H9 (cell line): Measurements from ENCODE around the gene MAS1. TPM values are rescaled to one million over a fixed set of nuclear protein-coding genes. Genes with fewer than 3 reads are reported as not detected.

Experiments used
- DNase-seq: peaks from one replicate; pipeline ENCODE4 v3.0.0-alpha.2; 2017
- H2AFZ ChIP-seq: one replicate; pipeline ENCODE4 v1.6.1; 2013; ENCODE audit warnings: mild to moderate bottlenecking, low read length, control low read depth, moderate library complexity
- H2AK5ac ChIP-seq: 2 replicates; pipeline ENCODE4 v1.6.1; 2013; ENCODE audit warnings: low read length, control low read depth, mixed read lengths; ENCODE audit not compliant: insufficient read length
- H2BK120ac ChIP-seq: one replicate; pipeline ENCODE4 v1.6.1; 2013; ENCODE audit warnings: low read depth, mild to moderate bottlenecking, low read length, control low read depth, inconsistent platforms; ENCODE audit not compliant: poor library complexity, severe bottlenecking
- H2BK12ac ChIP-seq: 2 replicates; pipeline ENCODE4 v1.6.1; 2013; ENCODE audit warnings: low read length, control low read depth, mixed read lengths, low read depth; ENCODE audit not compliant: insufficient read length
- H2BK15ac ChIP-seq: 2 replicates; pipeline ENCODE4 v1.6.1; 2013; ENCODE audit warnings: low read depth, low read length, control low read depth
- H2BK20ac ChIP-seq: one replicate; pipeline ENCODE4 v1.6.1; 2013; ENCODE audit warnings: low read depth, mild to moderate bottlenecking, low read length, control low read depth, inconsistent platforms; ENCODE audit not compliant: poor library complexity, severe bottlenecking
- H2BK5ac ChIP-seq: 2 replicates; pipeline ENCODE4 v1.6.1; 2013; ENCODE audit warnings: low read length, control low read depth, mixed read lengths; ENCODE audit not compliant: insufficient read length
- H3K14ac ChIP-seq: 2 replicates; pipeline ENCODE4 v1.6.1; 2013; ENCODE audit warnings: low read length, control low read depth; ENCODE audit not compliant: insufficient read depth
- H3K18ac ChIP-seq: 2 replicates; pipeline ENCODE4 v1.6.1; 2013; ENCODE audit warnings: low read depth, mild to moderate bottlenecking, mixed read lengths, low read length, control low read depth; ENCODE audit not compliant: insufficient read length
- H3K23ac ChIP-seq: 2 replicates; pipeline ENCODE4 v1.6.1; 2013; ENCODE audit warnings: low read length, control low read depth, mixed read lengths, low read depth; ENCODE audit not compliant: insufficient read length
- H3K23me2 ChIP-seq: 2 replicates; pipeline ENCODE4 v1.6.1; 2013; ENCODE audit warnings: low read depth, mild to moderate bottlenecking, mixed read lengths, low read length, control low read depth; ENCODE audit not compliant: insufficient read length, poor library complexity, severe bottlenecking
- H3K27ac ChIP-seq: 2 replicates; pipeline ENCODE4 v1.5.1; 2013; ENCODE audit warnings: low read length, control low read depth, mixed read lengths, low read depth; ENCODE audit not compliant: insufficient read length
- H3K27me3 ChIP-seq: 2 replicates; pipeline ENCODE4 v1.6.1; 2013; ENCODE audit warnings: low read length, control low read depth, inconsistent platforms; ENCODE audit not compliant: insufficient read depth
- H3K4ac ChIP-seq: 2 replicates; pipeline ENCODE4 v1.6.1; 2013; ENCODE audit warnings: low read depth, mild to moderate bottlenecking, control low read depth, inconsistent platforms, low read length, moderate library complexity
- H3K4me1 ChIP-seq: 2 replicates; pipeline ENCODE4 v1.6.1; 2013; ENCODE audit warnings: low read length, control low read depth, inconsistent platforms; ENCODE audit not compliant: insufficient read depth
- H3K4me2 ChIP-seq: 2 replicates; pipeline ENCODE4 v1.6.1; 2013; ENCODE audit warnings: low read length, control low read depth, mixed read lengths; ENCODE audit not compliant: insufficient read length, insufficient read depth
- H3K56ac ChIP-seq: 2 replicates; pipeline ENCODE4 v1.6.1; 2013; ENCODE audit warnings: low read depth, mild to moderate bottlenecking, mixed read lengths, low read length, control low read depth; ENCODE audit not compliant: insufficient read length
- H3K79me1 ChIP-seq: 2 replicates; pipeline ENCODE4 v1.6.1; 2013; ENCODE audit warnings: low read depth, mild to moderate bottlenecking, moderate library complexity, low read length, control low read depth, inconsistent platforms; ENCODE audit not compliant: insufficient read depth, poor library complexity, severe bottlenecking
- H3K79me2 ChIP-seq: 2 replicates; pipeline ENCODE4 v1.6.1; 2013; ENCODE audit warnings: low read length, control low read depth, inconsistent platforms; ENCODE audit not compliant: insufficient read depth
- H3K9ac ChIP-seq: 2 replicates; pipeline ENCODE4 v1.6.1; 2013; ENCODE audit warnings: low read length, control low read depth, mixed read lengths; ENCODE audit not compliant: insufficient read length; ENCODE audit errors: extremely low read depth
- H3K9me3 ChIP-seq: one replicate; pipeline ENCODE4 v1.6.1; 2013; ENCODE audit warnings: low read depth, low read length, inconsistent platforms; ENCODE audit not compliant: control insufficient read depth
- H3T11ph ChIP-seq: one replicate; pipeline ENCODE4 v1.6.1; 2013; ENCODE audit warnings: mild to moderate bottlenecking, low read length, control low read depth, inconsistent platforms
- H4K20me1 ChIP-seq: one replicate; pipeline ENCODE4 v1.6.1; 2013; ENCODE audit not compliant: control insufficient read depth, insufficient read length, insufficient read depth
- H4K5ac ChIP-seq: 2 replicates; pipeline ENCODE4 v1.6.1; 2013; ENCODE audit warnings: low read depth, mild to moderate bottlenecking, mixed read lengths, low read length, control low read depth; ENCODE audit not compliant: insufficient read length
- H4K8ac ChIP-seq: replicated peaks from 2 replicates; pipeline ENCODE4 v1.6.1; 2013; ENCODE audit warnings: low read length, control low read depth, mixed read lengths, low read depth; ENCODE audit not compliant: insufficient read length
- H4K91ac ChIP-seq: 2 replicates; pipeline ENCODE4 v1.6.1; 2013; ENCODE audit warnings: low read depth, mild to moderate bottlenecking, moderate library complexity, mixed read lengths, low read length, control low read depth; ENCODE audit not compliant: insufficient read length
- H3K27ac Mint-ChIP-seq, 3 experiments: 2 replicates in 2 of 3; 3 replicates in 1 of 3; pipeline ENCODE4 v1.8.0; 2020 to 2021; ENCODE audit warnings: mixed read lengths in 3 of 3, mild to moderate bottlenecking in 1 of 3, moderate library complexity in 1 of 3
- H3K27me3 Mint-ChIP-seq: 2 replicates; pipeline ENCODE4 v1.8.0; 2021; ENCODE audit warnings: low read depth, mild to moderate bottlenecking, moderate library complexity, mixed read lengths
- H3K36me3 Mint-ChIP-seq, 3 experiments: 2 replicates in 2 of 3; 3 replicates in 1 of 3; pipeline ENCODE4 v1.8.0; 2020 to 2021; ENCODE audit warnings: low read depth in 3 of 3, mixed read lengths in 3 of 3; ENCODE audit not compliant: insufficient read depth in 1 of 3
- H3K4me1 Mint-ChIP-seq, 2 experiments: 2 replicates each; pipeline ENCODE4 v1.8.0; 2020; ENCODE audit warnings: mixed read lengths in 2 of 2
- H3K4me3 Mint-ChIP-seq, 2 experiments: 2 replicates in 1 of 2; 3 replicates in 1 of 2; pipeline ENCODE4 v1.8.0; 2020 to 2021; ENCODE audit warnings: mild to moderate bottlenecking in 2 of 2, mixed read lengths in 2 of 2, moderate library complexity in 1 of 2
- H3K9me3 Mint-ChIP-seq, 2 experiments: 2 replicates in 1 of 2; 3 replicates in 1 of 2; pipeline ENCODE4 v1.8.0; 2020; ENCODE audit warnings: mild to moderate bottlenecking in 2 of 2, mixed read lengths in 2 of 2, moderate library complexity in 1 of 2
- WGBS: extraction: QIAGEN DNeasy Blood & Tissue Kit; methylation state at CpG from one replicate; pipeline ENCODE4 v1.1.7; 2013; ENCODE audit warnings: missing lambda C conversion rate, low lambda C conversion rate, mixed read lengths; ENCODE audit not compliant: insufficient read length; ENCODE audit errors: extremely low coverage; 5-methylcytosine and 5-hydroxymethylcytosine counted together
- total RNA-seq: library from RNA; stranded (reverse); gene quantifications from 2 replicates; pipeline ENCODE4 v1.2.1, GENCODE V29; 2021
- TF ChIP-seq, protein P1 (sequence below): fragments of 200-600 bp; sonication (generic); conservative IDR thresholded peaks from 3 replicates; pipeline ENCODE4 v1.8.0; 2021; ENCODE audit warnings: antibody characterized with exemption, mild to moderate bottlenecking

Gene MAS1
- total RNA-seq, 1 experiment from 2014 or later = 0.02 TPM

DNA sequence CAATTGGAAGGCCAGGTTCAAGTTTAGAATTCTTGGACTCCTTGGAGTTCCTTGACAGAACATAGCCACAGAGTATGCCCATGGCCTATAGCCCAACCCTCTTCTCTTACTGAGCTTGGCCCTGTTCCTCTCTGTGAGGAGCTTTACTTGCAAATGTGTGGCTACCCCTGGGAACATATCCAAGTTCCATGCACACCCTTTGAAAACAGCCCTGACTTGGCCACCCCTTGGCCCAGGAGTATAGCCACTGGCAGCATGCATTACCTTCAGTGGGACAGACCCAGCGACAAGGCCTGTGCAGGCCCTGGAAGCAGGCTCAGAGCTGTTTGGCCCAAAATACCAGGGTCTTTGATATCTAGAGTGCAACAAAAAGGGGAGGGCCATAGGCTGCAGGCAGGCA, 19.5 kb upstream of the MAS1 start:
- DNase-seq = no peak
- no peaks in the 10 kb centered on the region; a peak in 1 of 7 replicates for H3K36me3 Mint-ChIP-seq

More for the DNA sequence above, 19.5 kb upstream of the MAS1 start:
- H3K79me2 ChIP-seq = no peaks in the 10 kb centered on the region
- H4K20me1 ChIP-seq = no peaks in the 10 kb centered on the region
- no peaks in the 10 kb centered on the region for H3K27me3 ChIP-seq
- H3K18ac ChIP-seq = no peak overlapping the region
- H3K4me3 Mint-ChIP-seq = no peak overlapping the region
- no peaks in the 10 kb centered on the region for H3K9me3 ChIP-seq
- no peak overlapping the region for H3K27ac ChIP-seq
- H3K4me2 ChIP-seq = no peak overlapping the region
- no peak overlapping the region for H4K5ac ChIP-seq
- TF ChIP-seq, protein P1, sequence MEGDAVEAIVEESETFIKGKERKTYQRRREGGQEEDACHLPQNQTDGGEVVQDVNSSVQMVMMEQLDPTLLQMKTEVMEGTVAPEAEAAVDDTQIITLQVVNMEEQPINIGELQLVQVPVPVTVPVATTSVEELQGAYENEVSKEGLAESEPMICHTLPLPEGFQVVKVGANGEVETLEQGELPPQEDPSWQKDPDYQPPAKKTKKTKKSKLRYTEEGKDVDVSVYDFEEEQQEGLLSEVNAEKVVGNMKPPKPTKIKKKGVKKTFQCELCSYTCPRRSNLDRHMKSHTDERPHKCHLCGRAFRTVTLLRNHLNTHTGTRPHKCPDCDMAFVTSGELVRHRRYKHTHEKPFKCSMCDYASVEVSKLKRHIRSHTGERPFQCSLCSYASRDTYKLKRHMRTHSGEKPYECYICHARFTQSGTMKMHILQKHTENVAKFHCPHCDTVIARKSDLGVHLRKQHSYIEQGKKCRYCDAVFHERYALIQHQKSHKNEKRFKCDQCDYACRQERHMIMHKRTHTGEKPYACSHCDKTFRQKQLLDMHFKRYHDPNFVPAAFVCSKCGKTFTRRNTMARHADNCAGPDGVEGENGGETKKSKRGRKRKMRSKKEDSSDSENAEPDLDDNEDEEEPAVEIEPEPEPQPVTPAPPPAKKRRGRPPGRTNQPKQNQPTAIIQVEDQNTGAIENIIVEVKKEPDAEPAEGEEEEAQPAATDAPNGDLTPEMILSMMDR = no peak
- H3K4me1 ChIP-seq = peaks cover 2% of the 10 kb centered on the region; the same call in 1 of the 2 replicates
- H2BK15ac ChIP-seq = no peak overlapping the region
- H3K23me2 ChIP-seq = no peaks in the 10 kb centered on the region
- H2AFZ ChIP-seq = no peak overlapping the region
- no peak overlapping the region for H2BK20ac ChIP-seq
- no peak overlapping the region for H3K9ac ChIP-seq
- H2AK5ac ChIP-seq = no peak overlapping the region
- no CpG with 5 or more reads among the region's 1 CpG for WGBS
- no peak overlapping the region for H2BK120ac ChIP-seq
- H4K8ac ChIP-seq = no peak overlapping the region
- no peak overlapping the region for H3T11ph ChIP-seq
- no peak overlapping the region for H2BK12ac ChIP-seq
- H3K27me3 Mint-ChIP-seq = no peaks in the 10 kb centered on the region
- peaks cover 16% of the 10 kb centered on the region in 2 experiments for H3K4me1 Mint-ChIP-seq
- H4K91ac ChIP-seq = no peak overlapping the region
- H3K14ac ChIP-seq = no peak overlapping the region
- no peak overlapping the region for H2BK5ac ChIP-seq
- H3K4ac ChIP-seq = no peak overlapping the region
- H3K27ac Mint-ChIP-seq = no peak overlapping the region
- peaks cover 0 to 1% of the 10 kb centered on the region in 2 experiments; a peak in 4 of 5 replicates for H3K9me3 Mint-ChIP-seq
- H3K79me1 ChIP-seq = no peaks in the 10 kb centered on the region
- H3K56ac ChIP-seq = no peak overlapping the region
- no peak overlapping the region for H3K23ac ChIP-seq
